Chondrocyte (in vitro differentiated cells): ENCODE data around the gene ZDHHC13. TPM values are rescaled to one million over a fixed set of nuclear protein-coding genes. Genes with fewer than 3 reads are reported as not detected.

Source experiments
- DNase-seq: peaks from one replicate; pipeline ENCODE4 v3.0.0; 2021; ENCODE audit warnings: mixed read lengths, low spot score
- H3K27ac Mint-ChIP-seq: one replicate; pipeline ENCODE4 v1.8.0; 2021; ENCODE audit warnings: mild to moderate bottlenecking, moderate library complexity, mixed read lengths; ENCODE audit not compliant: unreplicated experiment
- H3K27me3 Mint-ChIP-seq: 2 replicates; pipeline ENCODE4 v1.8.0; 2021; ENCODE audit warnings: low read depth, mixed read lengths
- H3K36me3 Mint-ChIP-seq: 2 replicates; pipeline ENCODE4 v1.8.0; 2021; ENCODE audit warnings: low read depth, mixed read lengths
- H3K4me1 Mint-ChIP-seq: 2 replicates; pipeline ENCODE4 v1.8.0; 2021; ENCODE audit warnings: low read depth, mild to moderate bottlenecking, mixed read lengths
- H3K4me3 Mint-ChIP-seq: one replicate; pipeline ENCODE4 v1.8.0; 2021; ENCODE audit warnings: mild to moderate bottlenecking, moderate library complexity, mixed read lengths; ENCODE audit not compliant: unreplicated experiment
- H3K9me3 Mint-ChIP-seq: 2 replicates; pipeline ENCODE4 v1.8.0; 2021; ENCODE audit warnings: low read depth, mixed read lengths
- CTCF ChIP-seq: fragments of 200-600 bp; sonication (generic); IDR thresholded peaks from 2 replicates; pipeline ENCODE4 v1.5.0; 2021; ENCODE audit warnings: antibody characterized with exemption, mild to moderate bottlenecking, moderate library complexity
- total RNA-seq: library from RNA; stranded (reverse); gene quantifications from 3 replicates; pipeline ENCODE4 v1.2.1, GENCODE V29; 2021

The ZDHHC13 gene
- total RNA-seq, 1 donor from 2014 or later = 10.3 TPM

- H3K27ac Mint-ChIP-seq = no peak overlapping the region
- H3K36me3 Mint-ChIP-seq = no peaks in the 10 kb centered on the region
- no peak for DNase-seq
- H3K4me1 Mint-ChIP-seq = no peaks in the 10 kb centered on the region
- H3K27me3 Mint-ChIP-seq = no peaks in the 10 kb centered on the region
- H3K4me3 Mint-ChIP-seq = no peak overlapping the region
- TF ChIP-seq CTCF = no peak
- H3K9me3 Mint-ChIP-seq = no peaks in the 10 kb centered on the region
Observed at GRCh38 chr11:19187833-19188258, 70.9 kb downstream of the ZDHHC13 start.

GRCh38 chr11:19191530-19192169, 74.7 kb downstream of the ZDHHC13 start:
- Mint-ChIP-seq H3K9me3 (no peaks in the 10 kb centered on the region), H3K4me3 (no peak overlapping the region), H3K27ac (no peak overlapping the region), H3K4me1 (no peaks in the 10 kb centered on the region), H3K36me3 (no peaks in the 10 kb centered on the region), H3K27me3 (no peaks in the 10 kb centered on the region)
- DNase-seq = no peak
- TF ChIP-seq CTCF = no peak

- no peaks in the 10 kb centered on the region for H3K27me3 Mint-ChIP-seq
Observed at GRCh38 chr11:19193916-19194315, 76.9 kb downstream of the ZDHHC13 start.

GRCh38 chr11:19194620-19195308, 77.8 kb downstream of the ZDHHC13 start:
- Mint-ChIP-seq H3K9me3 (no peaks in the 10 kb centered on the region), H3K36me3 (no peaks in the 10 kb centered on the region), H3K27ac (no peak overlapping the region)

More at GRCh38 chr11:19193916-19194315, 76.9 kb downstream of the ZDHHC13 start:
- no peak for DNase-seq
- TF ChIP-seq CTCF = no peak
- H3K9me3 Mint-ChIP-seq = no peaks in the 10 kb centered on the region
- no peak overlapping the region for H3K27ac Mint-ChIP-seq
- no peak overlapping the region for H3K4me3 Mint-ChIP-seq
- H3K4me1 Mint-ChIP-seq = no peaks in the 10 kb centered on the region
- H3K36me3 Mint-ChIP-seq = no peaks in the 10 kb centered on the region

GRCh38 chr11:19196432-19196831, 79.5 kb downstream of the ZDHHC13 start:
- Mint-ChIP-seq H3K4me3 (no peak overlapping the region), H3K36me3 (no peaks in the 10 kb centered on the region), H3K27me3 (no peaks in the 10 kb centered on the region), H3K27ac (no peak overlapping the region), H3K9me3 (no peaks in the 10 kb centered on the region), H3K4me1 (peaks cover 19% of the 10 kb centered on the region)
- TF ChIP-seq CTCF = no peak
- DNase-seq = no peak

More at GRCh38 chr11:19194620-19195308, 77.8 kb downstream of the ZDHHC13 start:
- Mint-ChIP-seq H3K4me1 (peaks cover 4% of the 10 kb centered on the region), H3K27me3 (no peaks in the 10 kb centered on the region), H3K4me3 (no peak overlapping the region)
- TF ChIP-seq CTCF = no peak
- no peak for DNase-seq
